Pancreas (tissue), 10 donors: ENCODE data around the gene PTX4. TPM values are rescaled to one million over a fixed set of nuclear protein-coding genes. Genes with fewer than 3 reads are reported as not detected.

Source experiments
- ATAC-seq, 4 donors: fragments of 200-7000 bp; cut with Tn5 transposase; one replicate each; pipeline versions ENCODE4 v1.8.0 to v1.9.1; 2020; ENCODE audit warnings: mild to moderate bottlenecking in 4 of 4, moderate library complexity in 4 of 4
- DNase-seq, 6 donors: peaks; one replicate each; pipeline ENCODE4 v3.0.0-alpha.2; 2020
- FAIRE-seq: peaks from 2 replicates; lab custom pipeline; 2012; peaks lifted over from hg19 to GRCh38; lab: Jason Lieb, UNC
- H3K27ac ChIP-seq, 4 donors: fragments of 200-600 bp; sonication (generic); 1 replicate in 3 of 4; 2 replicates in 1 of 4; pipeline versions ENCODE4 v1.5.0 to v1.8.0; 2020
- H3K27me3 ChIP-seq, 4 donors: fragments of 200-600 bp; one replicate each; pipeline ENCODE4 v1.8.0; 2021
- H3K36me3 ChIP-seq, 3 donors: fragments of 200-600 bp; sonication (generic) in 1 of 3; one replicate each; pipeline versions ENCODE4 v1.5.0 to v1.8.0; 2020 to 2021
- H3K4me1 ChIP-seq, 3 donors: fragments of 200-600 bp; one replicate each; pipeline ENCODE4 v1.8.0; 2021
- H3K4me3 ChIP-seq, 4 donors: fragments of 200-600 bp; sonication (generic) in 2 of 4; one replicate each; pipeline versions ENCODE4 v1.5.0 to v1.8.0; 2020 to 2021
- H3K9me3 ChIP-seq, 4 donors: fragments of 200-600 bp; one replicate each; pipeline ENCODE4 v1.8.0; 2021
- WGBS, 2 donors: extraction: QIAGEN DNeasy Blood & Tissue Kit; methylation state at CpG; one replicate each; pipeline ENCODE4 v1.1.7; 2013; 5-methylcytosine and 5-hydroxymethylcytosine counted together
- intact Hi-C, 3 donors: fragments of 100-400 bp; cut with DNase I; formaldehyde crosslinking; loops; one replicate each; pipeline versions ENCODE4 v1.11.1 to v1.14.2; 2022
- polyA plus RNA-seq, 2 donors: library from polyadenylated mRNA; stranded (reverse); fragments of 200-250 nt; gene quantifications; one replicate each; pipeline ENCODE4 v1.2.3, GENCODE V29; 2013
- total RNA-seq, 6 donors: library from RNA; stranded (reverse); fragmentation: NEBNext Ultra II Directional in 4 of 6; extraction: Animal tissue kit (Norgen Biotek cat#: 25700) in 4 of 6; gene quantifications; one replicate each; pipeline versions ENCODE4 v1.2.1 to v1.2.4, GENCODE V29; 2021 to 2023
- TF ChIP-seq, protein P1 (sequence below), 4 donors: fragments of 200-600 bp; sonication (generic) in 3 of 4; IDR thresholded peaks; one replicate each; pipeline versions ENCODE4 v1.5.0 to v1.8.0; 2021; ENCODE audit warnings: antibody characterized with exemption in 4 of 4
- donor health status: healthy with polysubstance abuse.
- donor health status: DM: no; HTN: no; CAD: no; lungs with moderate emphysema.
- donor health status: DM: no; HTN: no; CAD: no.
- donor health status: control.
- donor health status: control.
- donor health status: Bipolar disorder and iron deficiency.
- donor health status: DM: yes; HTN: yes; CAD: no.
- donor health status: DM: no; HTN: no; CAD: no.
- donor health status: DM: no; HTN: no; CAD: no.
- donor health status: DM: yes; HTN: yes; CAD: no.

PTX4 gene
- total and polyA plus RNA-seq, 8 donors = not detected

- FAIRE-seq = no peak
- WGBS, 2 donors = 85 to 87% methylated on average over 43 to 44 of the region's 44 CpGs
- Histone ChIP-seq H3K27ac (no peak overlapping the region), H3K27me3 (no peaks in the 10 kb centered on the region), H3K4me1 (no peaks in the 10 kb centered on the region), H3K4me3 (no peak overlapping the region), H3K36me3 (peaks cover 0 to 6% (median 0%) of the 10 kb centered on the region in 3 donors), H3K9me3 (no peaks in the 10 kb centered on the region)
- TF ChIP-seq, protein P1, sequence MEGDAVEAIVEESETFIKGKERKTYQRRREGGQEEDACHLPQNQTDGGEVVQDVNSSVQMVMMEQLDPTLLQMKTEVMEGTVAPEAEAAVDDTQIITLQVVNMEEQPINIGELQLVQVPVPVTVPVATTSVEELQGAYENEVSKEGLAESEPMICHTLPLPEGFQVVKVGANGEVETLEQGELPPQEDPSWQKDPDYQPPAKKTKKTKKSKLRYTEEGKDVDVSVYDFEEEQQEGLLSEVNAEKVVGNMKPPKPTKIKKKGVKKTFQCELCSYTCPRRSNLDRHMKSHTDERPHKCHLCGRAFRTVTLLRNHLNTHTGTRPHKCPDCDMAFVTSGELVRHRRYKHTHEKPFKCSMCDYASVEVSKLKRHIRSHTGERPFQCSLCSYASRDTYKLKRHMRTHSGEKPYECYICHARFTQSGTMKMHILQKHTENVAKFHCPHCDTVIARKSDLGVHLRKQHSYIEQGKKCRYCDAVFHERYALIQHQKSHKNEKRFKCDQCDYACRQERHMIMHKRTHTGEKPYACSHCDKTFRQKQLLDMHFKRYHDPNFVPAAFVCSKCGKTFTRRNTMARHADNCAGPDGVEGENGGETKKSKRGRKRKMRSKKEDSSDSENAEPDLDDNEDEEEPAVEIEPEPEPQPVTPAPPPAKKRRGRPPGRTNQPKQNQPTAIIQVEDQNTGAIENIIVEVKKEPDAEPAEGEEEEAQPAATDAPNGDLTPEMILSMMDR (IDR thresholded peaks at IDR 0.05) = no peak
- DNase-seq = peak in 2 of 6 donors; percentile 40 to 71
- intact Hi-C loops = no loop called here
- ATAC-seq = no peak
These were observed 20.8 kb upstream of the PTX4 start for GRCh38 chr16:1509307-1510221.

DNA sequence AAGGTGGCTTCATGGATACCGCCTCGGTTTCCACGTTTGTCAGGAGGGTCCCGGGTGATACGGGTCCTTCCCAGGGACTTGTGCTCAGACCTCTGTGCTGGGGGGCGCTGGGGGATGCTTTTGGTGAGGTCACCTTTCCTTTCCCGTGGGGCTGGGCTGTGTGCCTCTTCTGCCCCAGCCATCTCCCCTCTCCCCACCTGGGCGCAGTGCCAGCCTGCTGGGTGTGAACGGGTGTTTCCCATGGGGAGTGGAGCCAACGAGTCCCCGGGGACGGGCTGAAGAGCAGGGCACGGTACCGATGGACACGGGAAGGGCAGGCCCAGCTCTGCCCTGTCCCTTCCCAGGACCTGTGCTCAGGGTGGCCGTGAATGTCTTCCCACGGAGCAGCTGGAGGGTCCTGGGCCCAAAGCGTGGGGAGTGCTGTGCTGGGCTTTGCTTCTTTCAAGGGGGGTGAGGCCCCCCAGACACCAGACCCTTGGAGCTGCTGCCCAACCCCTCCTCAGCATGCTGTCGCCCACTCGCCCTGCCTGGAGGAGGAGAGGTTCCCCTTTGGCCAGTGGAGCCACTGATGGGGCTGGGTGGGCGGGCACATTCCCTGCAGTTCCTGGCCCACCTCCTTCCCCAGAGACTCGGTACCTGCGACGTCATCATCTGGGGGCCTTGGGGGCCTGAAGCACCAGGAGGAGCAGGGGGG lies 19.9 kb upstream of the PTX4 start:
- no peak overlapping the region for H3K4me3 ChIP-seq
- FAIRE-seq (no peak), DNase-seq (peak in 2 of 6 donors; percentile 55 to 77), ATAC-seq (no peak)
- no peaks in the 10 kb centered on the region for H3K4me1 ChIP-seq
- intact Hi-C loops = no loop called here
- TF ChIP-seq, protein P1 (IDR thresholded peaks at IDR 0.05) = no peak
- 83 to 87% methylated on average over 24 of the region's 24 CpGs for WGBS, 2 donors
- peaks cover 0 to 6% (median 0%) of the 10 kb centered on the region in 3 donors for H3K36me3 ChIP-seq
- no peaks in the 10 kb centered on the region for H3K9me3 ChIP-seq
- no peaks in the 10 kb centered on the region for H3K27me3 ChIP-seq
- no peak overlapping the region for H3K27ac ChIP-seq

DNA sequence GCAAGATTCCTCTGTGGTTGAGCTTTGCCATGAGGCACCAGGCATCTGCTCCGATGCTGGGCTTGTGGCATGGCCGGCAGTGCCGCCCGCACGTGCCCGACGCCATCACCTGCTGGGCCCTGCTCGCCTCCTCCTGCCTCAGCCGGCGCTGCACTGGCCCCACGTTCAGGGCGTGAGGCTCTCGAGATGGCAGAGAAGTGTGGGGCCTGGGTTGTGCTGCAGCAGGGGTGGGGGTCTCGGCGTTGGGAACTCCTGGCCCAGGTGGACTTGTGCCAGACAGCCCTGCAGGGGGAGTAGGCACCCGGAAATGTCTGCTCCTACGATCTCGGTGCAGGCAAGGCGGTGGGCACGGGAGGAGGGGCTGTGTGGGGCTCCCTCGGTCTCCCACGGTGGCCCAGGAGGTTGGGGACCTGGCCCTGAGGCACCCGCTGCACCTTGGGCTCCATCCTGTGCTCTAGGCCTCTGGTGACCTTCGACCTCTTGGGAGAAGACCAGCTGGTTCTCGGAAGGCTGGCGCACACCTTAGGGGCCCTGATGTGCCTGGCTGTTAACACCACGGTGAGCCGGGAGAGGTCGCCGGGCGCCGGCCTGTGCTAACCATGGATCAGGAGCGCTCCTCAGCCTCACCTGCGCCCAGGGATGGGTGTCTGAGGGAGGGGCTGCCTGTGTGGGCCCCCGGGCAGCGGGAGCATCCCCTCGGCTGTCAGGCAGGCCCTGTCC lies 17.9 kb upstream of the PTX4 start:
- FAIRE-seq = no peak

DNA sequence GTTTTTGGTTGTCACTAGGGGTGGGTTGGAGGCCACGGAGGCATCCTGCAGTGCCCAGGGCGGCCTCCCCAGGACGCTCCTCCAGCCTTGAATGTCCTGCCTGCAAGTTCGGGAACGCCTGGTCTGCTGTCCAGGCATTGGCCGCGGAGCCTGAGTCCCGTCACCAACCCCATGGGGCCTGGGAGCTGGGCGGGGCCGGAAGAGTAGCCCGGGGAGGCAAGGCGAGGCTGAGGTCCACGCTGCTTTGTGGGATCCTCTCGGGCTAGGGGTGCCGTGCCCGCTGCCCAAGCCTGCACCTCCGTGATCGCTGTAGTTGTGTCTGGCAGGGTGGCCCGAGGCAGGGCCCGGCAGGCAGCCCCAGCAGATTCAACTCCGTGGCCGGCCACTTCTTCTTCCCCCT lies 17.2 kb upstream of the PTX4 start:
- DNase-seq (no peak), FAIRE-seq (no peak), ATAC-seq (no peak)
- no peaks in the 10 kb centered on the region for H3K9me3 ChIP-seq
- TF ChIP-seq, protein P1 (IDR thresholded peaks at IDR 0.05) = no peak
- peaks cover 2 to 27% (median 15%) of the 10 kb centered on the region in 3 donors for H3K36me3 ChIP-seq
- no peaks in the 10 kb centered on the region for H3K27me3 ChIP-seq
- intact Hi-C loops = no loop called here
- WGBS, 2 donors = 94 to 96% methylated on average over 22 of the region's 22 CpGs
- no peak overlapping the region for H3K4me3 ChIP-seq
- H3K27ac ChIP-seq = no peak overlapping the region
- H3K4me1 ChIP-seq = no peaks in the 10 kb centered on the region

More for the DNA sequence above, 17.9 kb upstream of the PTX4 start:
- Histone ChIP-seq H3K27me3 (no peaks in the 10 kb centered on the region), H3K27ac (no peak overlapping the region), H3K4me1 (no peaks in the 10 kb centered on the region), H3K36me3 (peaks cover 2 to 23% (median 12%) of the 10 kb centered on the region in 3 donors), H3K4me3 (no peak overlapping the region), H3K9me3 (no peaks in the 10 kb centered on the region)
- DNase-seq (peak in 1 of 6 donors; percentile 10), ATAC-seq (peak in 2 of 4 donors; percentile 42 to 49)
- TF ChIP-seq, protein P1 (IDR thresholded peaks at IDR 0.05) = no peak
- intact Hi-C loops = no loop called here
- 78% methylated on average over 34 to 37 of the region's 37 CpGs for WGBS, 2 donors
